Mucosa of rectum (tissue), 2 donors: Measurements from ENCODE around the gene ETV6.
A peak's percentile ranks its signal among the peaks of the same experiment; 100 is the strongest.

Source experiments
- H3K27ac ChIP-seq, 2 donors: one replicate each; pipeline ENCODE4 v1.7.0; 2013; ENCODE audit warnings: inconsistent platforms in 2 of 2, low read depth in 2 of 2, low read length in 2 of 2
- H3K27me3 ChIP-seq, 2 donors: one replicate each; pipeline ENCODE4 v1.7.0; 2013; ENCODE audit warnings: low read length in 2 of 2; ENCODE audit not compliant: control insufficient read depth in 2 of 2, insufficient read depth in 2 of 2
- H3K36me3 ChIP-seq, 2 donors: one replicate each; pipeline ENCODE4 v1.7.0; 2013; ENCODE audit warnings: low read length in 2 of 2; ENCODE audit not compliant: control insufficient read depth in 2 of 2, insufficient read depth in 2 of 2
- H3K4me1 ChIP-seq, 2 donors: one replicate each; pipeline ENCODE4 v1.7.0; 2013; ENCODE audit warnings: low read length in 2 of 2, mild to moderate bottlenecking in 1 of 2; ENCODE audit not compliant: control insufficient read depth in 2 of 2, insufficient read depth in 2 of 2
- H3K4me3 ChIP-seq, 2 donors: one replicate each; pipeline ENCODE4 v1.7.0; 2013; ENCODE audit warnings: low read length in 2 of 2
- H3K9ac ChIP-seq, 2 donors: one replicate each; pipeline ENCODE4 v1.7.0; 2013; ENCODE audit warnings: low read length in 2 of 2, low read depth in 1 of 2, mild to moderate bottlenecking in 1 of 2
- H3K9me3 ChIP-seq, 2 donors: one replicate each; pipeline ENCODE4 v1.7.0; 2013; ENCODE audit warnings: low read length in 2 of 2; ENCODE audit not compliant: control insufficient read depth in 2 of 2
- donor health status: healthy.
- donor health status: Normal muscosa, but diverticular disease.

Gene ETV6

DNA sequence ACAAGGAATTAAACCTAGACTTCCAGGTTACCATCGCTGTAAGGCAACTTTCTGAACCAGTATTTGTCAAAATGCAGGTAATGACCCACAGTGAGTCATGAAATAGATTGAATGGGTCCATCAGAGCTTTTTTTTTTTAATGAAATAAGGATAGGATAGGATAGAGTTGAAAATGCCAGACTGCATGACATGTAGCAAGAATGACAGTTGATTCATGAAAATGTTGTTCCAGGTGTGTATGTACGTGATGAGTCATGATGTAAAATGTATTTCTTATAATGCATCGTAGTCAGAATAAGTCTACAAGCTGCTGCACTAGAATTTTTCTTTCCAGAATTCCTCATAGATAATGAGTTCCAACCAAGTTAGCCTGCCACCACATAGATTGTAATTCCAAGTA lies 236.9 kb downstream of the ETV6 start:
- H3K9ac ChIP-seq = peak overlapping the region in 1 of 2 donors; percentile 13
- H3K4me3 ChIP-seq = no peak overlapping the region
- H3K9me3 ChIP-seq = no peaks in the 10 kb centered on the region
- peak overlapping the region; percentile 78 to 88 for H3K27ac ChIP-seq
- H3K36me3 ChIP-seq = peaks cover 12 to 32% of the 10 kb centered on the region in 2 donors
- H3K4me1 ChIP-seq = peaks cover 26 to 47% of the 10 kb centered on the region in 2 donors
- no peaks in the 10 kb centered on the region for H3K27me3 ChIP-seq

- H3K36me3 ChIP-seq = peaks cover 22 to 42% of the 10 kb centered on the region in 2 donors
- H3K9me3 ChIP-seq = no peaks in the 10 kb centered on the region
- H3K4me1 ChIP-seq = peaks cover 21 to 31% of the 10 kb centered on the region in 2 donors
- no peak overlapping the region for H3K9ac ChIP-seq
- H3K27ac ChIP-seq = no peak overlapping the region
- no peaks in the 10 kb centered on the region for H3K27me3 ChIP-seq
- no peak overlapping the region for H3K4me3 ChIP-seq
Measured at GRCh38 chr12:11888029-11888428, 238.6 kb downstream of the ETV6 start.

DNA sequence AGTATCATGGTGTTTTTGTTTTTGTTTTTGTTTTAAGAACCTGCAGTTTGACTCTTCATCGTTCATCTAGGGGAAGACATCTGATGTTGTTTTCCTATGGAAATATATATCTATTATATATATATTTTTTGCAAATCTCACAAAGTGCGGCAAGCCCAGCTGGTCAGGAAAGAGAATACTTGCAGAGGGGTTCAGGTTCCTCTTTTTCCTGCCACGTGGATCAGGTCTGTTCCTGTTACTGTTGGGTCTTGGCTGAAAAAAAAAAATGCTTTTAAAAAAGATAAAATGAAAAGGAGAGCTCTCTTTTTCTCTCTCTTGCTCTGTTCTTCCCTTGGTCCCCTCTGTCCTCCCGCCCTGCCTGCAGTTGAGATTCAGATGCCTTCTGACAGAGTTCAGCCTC lies 241.9 kb downstream of the ETV6 start:
- peaks cover 28 to 41% of the 10 kb centered on the region in 2 donors for H3K36me3 ChIP-seq
- H3K27ac ChIP-seq = no peak overlapping the region
- H3K9me3 ChIP-seq = no peaks in the 10 kb centered on the region
- H3K4me1 ChIP-seq = peaks cover 0 to 3% of the 10 kb centered on the region in 2 donors
- no peak overlapping the region for H3K4me3 ChIP-seq
- no peak overlapping the region for H3K9ac ChIP-seq
- H3K27me3 ChIP-seq = no peaks in the 10 kb centered on the region

GRCh38 chr12:11891754-11892386 lies 242.4 kb downstream of the ETV6 start:
- Histone ChIP-seq H3K9me3 (no peaks in the 10 kb centered on the region), H3K27me3 (no peaks in the 10 kb centered on the region), H3K27ac (no peak overlapping the region), H3K4me1 (no peaks in the 10 kb centered on the region), H3K4me3 (no peak overlapping the region), H3K9ac (no peak overlapping the region), H3K36me3 (peaks cover 26 to 36% of the 10 kb centered on the region in 2 donors)

- H3K4me1 ChIP-seq = no peaks in the 10 kb centered on the region
Measured at GRCh38 chr12:11893998-11894397, 244.5 kb downstream of the ETV6 start.

DNA sequence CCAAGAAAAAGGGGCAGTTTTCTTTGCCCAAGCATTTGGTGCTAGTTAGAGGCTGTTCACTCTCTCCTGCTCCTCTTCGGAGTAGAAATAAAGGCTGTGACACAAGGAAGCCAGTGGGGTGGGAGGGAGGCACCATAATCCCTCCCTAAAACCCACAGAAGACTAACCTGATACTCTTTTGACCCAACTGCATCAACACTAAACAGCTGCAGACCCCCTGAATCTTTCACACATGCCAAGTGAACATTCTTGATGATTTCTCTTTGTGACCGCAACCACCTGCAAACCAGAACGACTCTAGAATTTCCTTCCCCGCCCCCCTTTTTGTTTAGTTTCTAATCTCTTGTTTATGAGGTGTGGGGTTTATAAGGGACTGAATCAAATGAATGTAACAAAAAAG lies 245.4 kb downstream of the ETV6 start:
- Histone ChIP-seq H3K36me3 (peaks cover 20 to 22% of the 10 kb centered on the region in 2 donors), H3K9me3 (no peaks in the 10 kb centered on the region), H3K4me3 (no peak overlapping the region), H3K27ac (no peak overlapping the region), H3K9ac (no peak overlapping the region), H3K27me3 (no peaks in the 10 kb centered on the region), H3K4me1 (no peaks in the 10 kb centered on the region)

More at GRCh38 chr12:11893998-11894397, 244.5 kb downstream of the ETV6 start:
- Histone ChIP-seq H3K9me3 (no peaks in the 10 kb centered on the region), H3K27me3 (no peaks in the 10 kb centered on the region), H3K4me3 (no peak overlapping the region), H3K27ac (no peak overlapping the region), H3K36me3 (peaks cover 22 to 25% of the 10 kb centered on the region in 2 donors), H3K9ac (no peak overlapping the region)

DNA sequence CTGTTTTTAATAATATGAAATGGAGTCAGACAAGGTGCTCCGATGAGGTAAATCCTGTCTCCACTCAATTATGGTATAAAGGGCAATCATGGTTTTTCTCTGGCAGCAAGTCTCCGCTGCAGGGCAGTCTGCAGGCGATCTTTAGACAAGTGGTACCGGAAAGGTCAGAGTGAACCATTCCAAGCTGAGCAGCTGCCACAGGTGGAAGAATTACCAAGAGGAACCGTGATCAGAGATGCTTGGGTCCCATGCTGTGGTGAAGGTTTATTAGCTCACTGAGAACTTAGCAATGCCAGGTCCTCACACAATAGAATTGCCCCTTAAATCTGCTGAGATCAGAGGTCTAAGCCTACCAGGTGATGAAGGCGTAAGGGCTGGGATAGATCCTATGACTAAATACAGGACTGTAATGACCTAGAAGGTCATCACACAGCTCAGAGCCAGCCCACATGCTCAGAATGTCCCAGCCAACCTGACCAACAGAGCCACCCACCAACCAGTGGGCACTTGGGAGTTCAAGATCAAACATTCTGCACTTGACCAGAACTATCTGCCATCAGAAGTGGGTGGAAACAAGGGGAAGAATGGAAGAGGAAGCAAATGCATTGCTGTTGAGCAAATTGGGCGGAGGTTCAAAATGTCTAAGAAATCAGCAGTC lies 246.1 kb downstream of the ETV6 start:
- no peaks in the 10 kb centered on the region for H3K27me3 ChIP-seq
- H3K27ac ChIP-seq = no peak overlapping the region
- peaks cover 20 to 22% of the 10 kb centered on the region in 2 donors for H3K36me3 ChIP-seq
- no peak overlapping the region for H3K4me3 ChIP-seq
- H3K4me1 ChIP-seq = no peaks in the 10 kb centered on the region
- no peak overlapping the region for H3K9ac ChIP-seq
- H3K9me3 ChIP-seq = no peaks in the 10 kb centered on the region

DNA sequence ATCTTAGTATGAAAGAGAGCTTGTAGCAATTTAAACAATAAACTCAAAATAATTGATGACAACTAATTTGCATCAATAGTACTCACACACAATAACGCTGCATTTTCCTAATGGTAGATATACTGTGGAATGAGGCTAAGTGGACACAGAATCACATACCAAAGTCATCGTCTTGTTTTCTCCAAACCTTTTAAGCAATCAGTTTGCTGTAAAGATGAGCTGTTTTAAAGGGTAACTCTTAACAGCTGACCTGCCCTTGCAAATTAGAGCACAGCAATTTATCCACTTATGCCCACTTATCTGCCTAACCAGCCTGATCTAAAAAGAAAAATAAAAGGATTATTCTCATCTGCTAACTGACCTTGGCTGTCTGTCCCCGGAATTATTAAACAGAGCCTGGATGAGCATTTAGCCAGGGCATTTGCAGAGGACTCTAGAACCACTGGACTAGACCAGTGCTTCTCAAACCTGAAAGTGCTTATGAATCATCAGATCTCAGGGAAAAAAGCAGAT lies 247.0 kb downstream of the ETV6 start:
- H3K27me3 ChIP-seq = no peaks in the 10 kb centered on the region
- no peaks in the 10 kb centered on the region for H3K4me1 ChIP-seq
- no peak overlapping the region for H3K4me3 ChIP-seq
- H3K9me3 ChIP-seq = no peaks in the 10 kb centered on the region
- no peak overlapping the region for H3K9ac ChIP-seq
- no peak overlapping the region for H3K27ac ChIP-seq
- H3K36me3 ChIP-seq = peaks cover 13 to 17% of the 10 kb centered on the region in 2 donors

GRCh38 chr12:11897923-11898322 lies 248.4 kb downstream of the ETV6 start:
- no peak overlapping the region for H3K4me3 ChIP-seq
- peaks cover 4 to 7% of the 10 kb centered on the region in 2 donors for H3K36me3 ChIP-seq
- H3K4me1 ChIP-seq = no peaks in the 10 kb centered on the region
- no peaks in the 10 kb centered on the region for H3K27me3 ChIP-seq
- H3K27ac ChIP-seq = no peak overlapping the region
- H3K9ac ChIP-seq = no peak overlapping the region
- H3K9me3 ChIP-seq = no peaks in the 10 kb centered on the region

DNA sequence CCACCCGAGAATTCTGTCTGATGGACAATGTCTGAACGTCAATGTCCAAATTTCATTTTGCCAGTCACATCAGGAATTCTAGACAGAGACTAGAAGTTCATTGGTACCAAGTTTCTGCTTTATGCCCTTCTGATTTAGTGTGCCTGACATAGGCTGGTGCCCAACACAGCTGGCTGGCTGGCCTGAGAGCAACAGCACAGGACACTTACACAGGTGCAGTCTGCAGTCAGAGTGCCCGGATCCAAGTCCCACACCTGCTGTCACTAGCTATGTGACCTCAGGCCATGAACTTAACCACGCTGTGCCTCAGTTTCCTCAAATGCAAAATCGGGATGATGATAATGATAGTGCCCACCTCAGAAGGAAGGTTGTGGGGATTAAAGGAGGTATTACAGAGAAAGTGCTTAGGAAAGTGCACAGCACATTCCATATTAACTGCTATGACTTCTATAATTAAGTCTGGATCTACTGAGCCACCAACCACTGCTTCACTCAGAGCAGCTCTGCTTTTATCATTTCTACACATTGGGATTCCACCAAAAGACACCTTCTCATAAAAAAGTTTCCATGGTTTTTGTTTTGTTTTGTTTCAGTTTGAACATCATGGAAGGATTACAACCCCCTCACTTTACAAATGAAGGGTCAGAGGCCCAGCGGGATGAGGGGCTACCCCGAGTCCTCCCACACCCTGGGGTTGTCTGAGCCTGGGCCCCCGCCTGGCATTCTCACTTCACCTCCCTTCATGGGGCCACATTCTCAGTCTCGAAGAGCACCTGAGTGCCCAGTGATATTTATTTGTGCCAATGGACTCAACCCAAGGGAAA lies 252.4 kb downstream of the ETV6 start:
- H3K36me3 ChIP-seq = no peaks in the 10 kb centered on the region
- H3K27ac ChIP-seq = no peak overlapping the region
- H3K4me3 ChIP-seq = no peak overlapping the region
- no peak overlapping the region for H3K9ac ChIP-seq
- H3K4me1 ChIP-seq = no peaks in the 10 kb centered on the region
- no peaks in the 10 kb centered on the region for H3K27me3 ChIP-seq
- H3K9me3 ChIP-seq = no peaks in the 10 kb centered on the region
